GM19395 (cell line): ENCODE results near the gene KCNJ6.
"Not testable (repeated sequence)": the region's sequence is repeated elsewhere in the genome, so short reads cannot be mapped to it uniquely, and the experiment has no call there.

ENCODE experiments used
- ATAC-seq: cut with Tn5 transposase; IDR thresholded peaks from one replicate; pipeline ENCODE4 v1.9.1; 2021; ENCODE audit warnings: mild to moderate bottlenecking, moderate library complexity; ENCODE audit not compliant: unreplicated experiment

KCNJ6 gene

GRCh38 chr21:37916310-37917051 is at the start of gene KCNJ6:
KCNJ6 (minus strand) TSS chr21:37916457; CDS start chr21:37840682, 75,775 bp downstream.
- no peak for ATAC-seq

GRCh38 chr21:37965088-37965805 is 49.0 kb upstream of the KCNJ6 start:
- no peak for ATAC-seq

DNA sequence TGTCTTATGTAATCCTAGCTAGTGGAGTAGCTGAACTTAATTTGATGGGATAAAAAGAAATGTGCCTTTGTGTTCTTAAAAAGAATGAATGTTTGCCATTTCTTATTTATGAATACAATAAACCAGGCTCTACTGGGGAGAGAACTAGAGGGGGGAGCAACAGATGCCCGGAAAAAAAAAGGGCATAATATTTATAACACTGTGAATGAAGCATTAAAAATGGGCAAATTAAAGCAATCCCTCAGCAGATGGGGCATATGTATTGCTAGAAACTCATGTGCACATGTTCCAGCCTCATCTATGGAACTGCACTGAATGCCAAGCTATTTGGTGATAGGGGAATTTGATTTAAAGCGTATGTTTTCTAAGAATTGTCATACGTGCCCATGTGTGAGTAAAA is 42.3 kb upstream of the KCNJ6 start:
- ATAC-seq = no peak

- no peak for ATAC-seq
These were observed 40.5 kb upstream of the KCNJ6 start for GRCh38 chr21:37956772-37957171.

DNA sequence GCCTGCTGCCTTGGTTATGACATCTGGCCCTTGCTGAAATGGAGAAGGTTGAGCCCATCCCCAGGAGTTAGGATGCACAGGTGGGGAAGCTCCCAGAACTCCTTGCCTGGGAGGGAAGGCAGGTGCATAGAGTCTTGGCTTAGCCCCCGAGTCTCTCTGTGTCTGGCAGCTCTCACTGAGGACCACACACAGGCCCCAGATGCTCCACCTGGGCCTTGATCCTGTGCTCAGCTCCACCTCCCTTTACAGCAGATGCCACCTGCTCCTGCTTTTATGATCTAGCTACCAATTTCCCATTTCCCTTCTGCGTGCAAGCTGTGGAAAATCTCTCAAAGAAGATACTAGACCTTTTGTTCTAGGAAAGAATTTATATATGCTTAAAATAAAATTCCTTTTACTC is 28.8 kb upstream of the KCNJ6 start:
- ATAC-seq = no peak

DNA sequence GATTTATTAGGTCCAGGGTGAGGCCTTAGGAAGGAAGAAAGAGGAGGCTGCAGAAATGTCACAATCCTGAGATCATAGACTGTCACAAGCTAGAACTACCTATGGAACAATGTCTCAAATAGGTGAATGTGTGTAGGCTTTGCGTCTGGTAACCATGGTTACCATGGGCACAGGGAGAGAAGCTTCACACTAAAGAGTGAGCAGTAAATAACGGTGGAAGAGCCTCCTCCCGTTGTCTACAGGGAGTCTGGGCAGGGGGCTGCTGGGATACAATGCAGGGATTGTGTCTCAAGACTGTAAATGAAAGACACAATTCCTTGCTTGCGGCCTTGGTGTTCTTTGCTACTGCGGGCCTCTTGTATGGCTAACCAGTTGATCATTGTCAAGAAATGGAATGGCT is 28.2 kb upstream of the KCNJ6 start:
- ATAC-seq = no peak

DNA sequence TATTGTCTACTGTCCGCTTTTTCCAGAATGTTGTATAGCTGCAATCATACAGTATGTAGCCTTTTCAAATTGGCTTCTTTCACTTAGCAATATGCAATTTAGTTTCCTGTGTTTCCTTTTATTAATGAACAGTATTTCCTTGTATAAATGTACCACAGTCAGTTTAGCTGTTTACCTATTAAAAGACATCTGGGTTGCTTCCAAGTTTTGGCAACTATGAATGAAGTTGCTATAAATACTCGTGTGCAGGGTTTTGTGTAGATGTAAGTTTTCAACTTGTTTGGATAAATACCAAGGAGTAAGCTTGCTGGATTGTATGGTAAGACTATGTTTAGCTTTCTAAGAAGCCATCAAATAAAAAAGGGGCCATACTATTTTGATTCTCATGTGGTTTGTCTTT is 24.4 kb upstream of the KCNJ6 start:
- no peak for ATAC-seq

DNA sequence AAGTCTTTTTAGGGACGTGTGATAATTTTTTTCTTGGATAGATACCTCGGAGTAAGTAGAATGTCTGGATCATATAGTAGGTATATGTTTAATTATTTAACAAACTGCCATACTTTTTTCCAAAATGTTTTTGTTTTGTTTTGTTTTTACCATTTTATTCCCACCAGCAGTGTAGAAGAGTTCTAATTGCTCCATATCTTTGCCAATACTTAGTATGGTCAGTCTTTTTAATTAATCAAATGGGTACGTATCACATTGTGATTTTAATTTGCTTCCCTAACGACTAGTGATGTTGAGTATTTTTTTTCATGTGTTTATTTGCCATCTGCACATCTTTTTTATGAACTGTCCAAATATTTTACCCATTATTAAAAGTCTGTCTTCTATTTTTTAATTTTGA is 23.6 kb upstream of the KCNJ6 start:
- no peak for ATAC-seq

DNA sequence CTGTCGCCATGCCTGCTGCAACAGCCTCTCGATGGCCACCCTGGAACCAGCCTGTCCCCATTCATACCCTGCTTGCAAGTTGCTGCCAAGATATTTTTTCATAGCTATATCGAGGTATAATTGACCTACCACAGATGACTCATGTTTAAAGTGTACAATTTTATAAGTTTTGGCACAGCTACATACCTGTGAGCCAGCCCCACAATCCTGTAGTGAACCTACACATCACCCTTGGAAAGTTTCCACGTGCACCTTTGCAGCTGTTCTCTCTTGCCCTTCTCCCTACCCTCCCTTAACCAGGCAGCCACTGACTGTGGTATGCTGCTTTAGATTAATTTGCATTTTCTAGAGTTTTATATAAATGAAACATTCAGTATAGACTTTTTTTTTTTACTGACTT is 23.0 kb upstream of the KCNJ6 start:
- no peak for ATAC-seq

DNA sequence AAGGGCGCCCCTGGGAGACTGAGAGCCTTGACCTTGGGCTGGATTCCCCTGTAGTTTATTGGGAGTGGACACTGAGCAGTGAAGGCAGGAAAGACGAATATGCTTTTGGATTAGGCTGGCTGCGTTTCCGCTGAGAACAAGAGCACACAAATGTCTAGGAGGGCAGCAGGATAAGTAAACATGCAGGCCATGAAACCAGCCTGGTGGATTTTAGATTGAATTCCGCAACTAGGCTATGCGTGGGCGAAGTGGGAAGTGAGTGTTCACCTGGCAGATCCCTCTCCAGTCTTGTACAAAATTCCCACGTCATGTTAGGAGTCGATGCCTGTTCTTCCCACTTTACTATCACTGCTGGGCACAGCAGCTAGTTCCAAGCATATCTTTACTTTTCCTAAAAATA is 21.4 kb upstream of the KCNJ6 start:
- no peak for ATAC-seq

GRCh38 chr21:37936010-37936785 is 19.9 kb upstream of the KCNJ6 start:
- no peak for ATAC-seq

DNA sequence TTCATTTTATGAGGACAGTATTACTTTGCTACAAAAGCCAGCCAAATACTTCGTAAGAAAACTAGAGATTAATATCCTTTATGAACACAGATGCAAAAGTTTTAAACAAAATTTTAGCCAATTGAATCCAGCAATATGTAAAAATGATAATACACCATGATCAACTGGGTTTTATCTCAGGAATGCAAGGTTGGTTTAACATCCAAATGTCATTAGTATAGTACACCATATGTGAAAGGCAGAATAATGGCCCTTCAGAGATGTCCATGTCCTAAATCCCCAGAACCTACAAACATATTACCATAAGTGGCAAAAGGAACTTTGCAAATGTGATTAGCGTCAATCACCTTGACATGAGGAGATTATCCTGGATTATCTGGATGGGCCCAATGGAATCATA is 16.7 kb upstream of the KCNJ6 start:
- ATAC-seq = no peak

- ATAC-seq = no peak
These were observed 11.5 kb upstream of the KCNJ6 start for GRCh38 chr21:37927711-37928110.

DNA sequence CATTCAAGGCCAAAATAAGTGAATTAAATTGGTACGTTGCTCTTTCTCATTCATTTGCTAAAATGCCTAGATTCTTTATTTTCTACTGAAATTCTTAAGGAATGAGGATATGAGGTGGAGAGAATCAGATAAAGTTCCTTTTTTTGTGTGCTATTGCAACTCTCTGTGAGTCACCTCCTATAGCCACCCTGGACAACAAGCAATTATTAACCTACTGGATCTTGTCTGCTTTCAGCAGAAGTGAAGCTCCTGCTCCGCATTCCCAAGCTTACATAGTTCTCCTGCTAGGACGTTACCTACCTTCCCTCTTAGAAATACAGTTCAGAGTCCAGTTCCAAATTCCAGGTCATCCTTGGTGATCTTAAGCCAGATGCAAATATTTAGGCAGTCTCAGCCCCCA is 4.8 kb upstream of the KCNJ6 start:
- ATAC-seq = no peak

- ATAC-seq = not testable (repeated sequence)
These were observed 4.0 kb upstream of the KCNJ6 start for GRCh38 chr21:37920302-37920701.

DNA sequence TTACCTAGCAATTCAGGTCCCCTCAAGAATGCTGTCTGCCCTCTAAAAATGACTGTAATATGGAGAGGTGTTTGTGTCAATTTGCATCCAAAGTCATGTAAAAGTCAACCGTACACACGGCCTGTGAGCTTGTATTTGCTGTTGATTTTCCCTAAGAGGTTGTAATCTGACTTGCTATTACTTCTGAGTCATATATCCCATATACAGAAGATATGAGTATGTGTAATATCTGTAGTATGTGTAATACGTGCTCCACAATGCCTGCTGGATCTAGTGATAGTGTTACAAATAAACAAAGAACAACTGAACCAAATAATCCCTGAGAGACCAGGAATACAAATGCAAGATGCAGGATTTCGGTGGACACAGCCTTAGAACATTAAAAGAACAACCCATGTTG is 1.4 kb upstream of the KCNJ6 start:
- ATAC-seq = no peak

DNA sequence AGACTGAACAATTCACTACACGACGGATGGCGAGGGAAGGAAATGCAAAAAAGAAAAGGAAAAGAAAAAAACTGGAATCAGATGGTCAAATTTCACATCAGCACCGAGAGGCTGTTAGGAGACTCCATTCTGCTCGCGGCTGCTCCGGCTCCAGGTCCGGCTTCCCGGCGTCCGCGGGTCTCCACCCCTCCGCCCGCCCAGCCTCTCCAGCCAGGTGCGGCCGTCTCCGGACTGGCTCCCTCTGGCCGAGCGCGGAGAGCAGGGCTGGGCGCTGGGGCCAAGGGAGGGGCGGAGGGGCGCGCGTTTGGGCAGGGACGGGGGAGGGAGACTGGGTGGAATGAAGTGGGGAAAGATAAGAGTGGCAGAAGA is 332 bp downstream of the KCNJ6 start:
- no peak for ATAC-seq

DNA sequence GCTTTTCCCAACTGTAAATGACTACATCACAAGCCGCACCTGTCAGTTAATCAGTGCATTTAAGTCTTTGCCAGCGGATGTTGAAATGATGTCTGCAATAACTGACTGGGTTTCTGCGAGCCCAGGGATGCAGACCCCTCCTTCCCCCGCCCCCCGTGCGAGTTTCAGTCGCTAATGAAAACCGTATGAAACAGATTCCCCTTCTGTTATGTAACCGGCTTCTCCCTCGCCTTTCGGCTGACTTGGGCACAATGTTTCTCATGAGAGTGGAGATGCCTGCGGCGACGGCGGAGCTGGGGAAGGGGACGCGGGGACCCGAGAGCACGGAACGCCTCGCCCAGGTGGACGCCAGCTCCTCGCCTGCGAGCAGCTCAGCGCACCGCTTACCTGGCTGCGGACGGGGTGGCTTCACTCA is 753 bp downstream of the KCNJ6 start:
- ATAC-seq = no peak

DNA sequence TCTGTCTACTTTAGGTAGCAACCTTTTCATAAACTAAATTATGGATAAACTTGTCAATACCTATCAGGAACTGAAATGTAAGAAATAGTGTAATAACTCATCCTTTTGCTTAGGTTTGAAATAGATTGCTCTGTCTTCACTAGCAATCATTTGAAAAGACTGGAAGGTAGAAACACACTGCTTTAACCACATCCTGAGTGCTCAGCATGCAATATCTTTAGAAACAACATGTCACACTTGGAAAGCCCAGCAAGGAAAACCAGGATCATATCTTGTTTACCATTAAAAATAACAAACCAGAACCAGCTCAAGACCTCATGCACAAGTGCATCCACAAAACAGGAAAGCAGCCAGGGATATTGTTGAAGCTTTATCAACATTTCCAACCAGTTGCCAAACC is 3.6 kb downstream of the KCNJ6 start:
- no peak for ATAC-seq

- ATAC-seq = no peak
These were observed 6.3 kb downstream of the KCNJ6 start for GRCh38 chr21:37909936-37910335.

- ATAC-seq = no peak
These were observed 7.6 kb downstream of the KCNJ6 start for GRCh38 chr21:37908691-37909090.

DNA sequence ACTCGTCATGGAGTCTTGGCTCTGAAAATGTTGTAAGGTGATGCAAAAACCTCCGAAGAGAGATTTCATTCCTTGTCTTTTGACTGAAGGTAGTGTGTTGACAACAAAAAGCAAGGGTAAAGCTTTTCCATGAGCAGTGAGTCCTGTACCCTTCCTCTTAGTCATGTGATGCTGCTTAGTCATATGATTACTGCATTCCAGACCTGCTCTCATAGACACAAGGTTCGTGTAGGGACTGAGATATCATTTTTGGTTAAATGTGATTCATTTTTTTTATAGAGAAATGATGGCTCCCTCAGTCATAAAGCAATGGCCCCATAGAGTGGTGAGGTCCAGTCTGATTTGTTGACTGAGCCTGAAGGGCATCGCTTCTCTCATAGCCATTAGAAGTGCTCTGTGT is 9.2 kb downstream of the KCNJ6 start:
- ATAC-seq = no peak
